GM10266 (cell line): ENCODE measurements around the gene INSL3.
A peak's percentile ranks its signal among the peaks of the same experiment; 100 is the strongest.

ENCODE experiments used
- DNase-seq: peaks from one replicate; pipeline ENCODE4 v3.0.0; 2012; ENCODE audit errors: extremely low spot score
- TF ChIP-seq, protein P1 (sequence below): IDR thresholded peaks from 2 replicates; pipeline ENCODE4 v1.5.1; 2012; ENCODE audit warnings: mild to moderate bottlenecking, low read depth; ENCODE audit not compliant: control insufficient read depth, insufficient read depth; ENCODE audit errors: missing control alignments

INSL3 gene

DNA sequence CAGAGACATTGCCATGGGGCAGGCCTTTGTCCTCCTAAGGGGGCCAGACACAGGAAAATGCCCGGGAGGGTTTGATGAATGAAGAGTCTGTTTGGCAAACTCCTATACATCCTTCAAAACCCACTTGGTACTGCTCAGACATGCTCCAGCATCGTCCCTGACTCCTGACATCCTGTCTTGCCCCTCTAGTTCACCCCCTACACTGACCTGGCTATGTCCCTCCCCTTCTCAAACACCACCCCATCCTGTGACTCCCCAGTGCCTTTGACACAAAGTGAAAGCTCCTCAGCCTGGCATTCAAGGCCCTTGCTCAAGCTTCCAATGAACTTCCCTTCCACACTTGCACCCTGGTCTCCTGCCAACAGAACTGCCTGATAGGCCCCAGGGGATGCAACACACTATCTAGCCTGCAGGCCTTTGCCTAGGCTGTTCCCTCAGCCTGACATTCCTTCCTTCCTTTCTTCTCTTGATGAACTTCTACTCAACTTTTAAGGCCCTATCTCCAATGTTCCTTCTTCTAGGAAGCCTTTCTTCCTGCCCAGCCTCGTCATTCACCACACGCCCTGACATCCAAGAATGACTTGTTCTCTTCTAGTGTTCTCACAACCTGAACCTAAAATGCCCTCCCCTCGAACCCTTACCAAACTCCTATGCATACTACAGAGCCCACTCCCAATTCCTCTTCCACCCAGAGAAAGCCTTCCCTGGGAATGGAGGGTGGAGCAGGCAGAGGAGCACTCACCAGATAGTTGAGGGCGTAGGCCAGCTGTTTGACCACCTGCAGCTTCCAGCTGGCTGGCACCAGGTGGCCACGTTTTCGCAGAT, 14.1 kb upstream of the INSL3 start:
- DNase-seq: no peak
- TF ChIP-seq, protein P1, sequence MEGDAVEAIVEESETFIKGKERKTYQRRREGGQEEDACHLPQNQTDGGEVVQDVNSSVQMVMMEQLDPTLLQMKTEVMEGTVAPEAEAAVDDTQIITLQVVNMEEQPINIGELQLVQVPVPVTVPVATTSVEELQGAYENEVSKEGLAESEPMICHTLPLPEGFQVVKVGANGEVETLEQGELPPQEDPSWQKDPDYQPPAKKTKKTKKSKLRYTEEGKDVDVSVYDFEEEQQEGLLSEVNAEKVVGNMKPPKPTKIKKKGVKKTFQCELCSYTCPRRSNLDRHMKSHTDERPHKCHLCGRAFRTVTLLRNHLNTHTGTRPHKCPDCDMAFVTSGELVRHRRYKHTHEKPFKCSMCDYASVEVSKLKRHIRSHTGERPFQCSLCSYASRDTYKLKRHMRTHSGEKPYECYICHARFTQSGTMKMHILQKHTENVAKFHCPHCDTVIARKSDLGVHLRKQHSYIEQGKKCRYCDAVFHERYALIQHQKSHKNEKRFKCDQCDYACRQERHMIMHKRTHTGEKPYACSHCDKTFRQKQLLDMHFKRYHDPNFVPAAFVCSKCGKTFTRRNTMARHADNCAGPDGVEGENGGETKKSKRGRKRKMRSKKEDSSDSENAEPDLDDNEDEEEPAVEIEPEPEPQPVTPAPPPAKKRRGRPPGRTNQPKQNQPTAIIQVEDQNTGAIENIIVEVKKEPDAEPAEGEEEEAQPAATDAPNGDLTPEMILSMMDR: no peak

DNA sequence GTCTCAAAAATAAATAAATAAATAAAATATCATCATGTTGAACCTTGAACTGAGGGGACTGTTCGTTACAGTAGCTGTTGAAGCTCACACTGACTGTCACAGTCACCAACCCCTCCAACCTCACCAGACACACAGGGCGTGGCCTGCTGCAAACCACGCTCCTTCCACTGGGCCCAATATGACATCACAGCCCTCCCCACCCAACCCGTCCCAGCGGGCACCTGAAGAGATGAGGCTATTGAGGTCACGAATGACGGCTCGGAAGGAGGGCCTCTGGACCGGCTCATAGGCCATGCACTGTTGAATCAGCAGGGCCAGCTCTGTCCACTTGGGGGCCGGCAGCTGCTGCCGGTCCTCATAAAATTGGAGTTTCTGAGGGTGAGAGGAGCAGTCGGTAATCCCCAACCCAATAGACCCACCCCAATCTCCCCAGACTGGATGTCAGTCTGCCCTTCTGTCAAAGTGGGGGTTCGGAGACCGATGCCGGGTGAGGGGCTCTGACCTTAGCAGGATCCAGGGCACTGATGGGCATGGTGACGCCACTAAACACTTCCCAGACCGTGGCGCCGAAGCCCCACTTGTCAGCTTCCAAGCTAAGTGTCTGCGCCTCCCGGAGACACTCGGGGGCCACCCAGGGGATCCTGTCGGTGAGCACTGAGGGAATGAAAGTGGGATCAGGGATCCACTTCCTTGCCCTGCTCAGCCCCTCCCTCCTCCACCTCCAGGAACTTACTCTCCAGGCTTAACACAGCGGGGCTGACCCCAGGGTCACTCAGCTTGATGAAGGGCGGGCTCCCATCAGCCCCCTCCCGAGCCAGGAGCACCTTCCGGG, 13.2 kb upstream of the INSL3 start:
- TF ChIP-seq, protein P1: no peak
- no peak for DNase-seq

- DNase-seq: no peak
- TF ChIP-seq, protein P1: no peak
Observed at GRCh38 chr19:17832443-17833208, 11.3 kb upstream of the INSL3 start.

DNA sequence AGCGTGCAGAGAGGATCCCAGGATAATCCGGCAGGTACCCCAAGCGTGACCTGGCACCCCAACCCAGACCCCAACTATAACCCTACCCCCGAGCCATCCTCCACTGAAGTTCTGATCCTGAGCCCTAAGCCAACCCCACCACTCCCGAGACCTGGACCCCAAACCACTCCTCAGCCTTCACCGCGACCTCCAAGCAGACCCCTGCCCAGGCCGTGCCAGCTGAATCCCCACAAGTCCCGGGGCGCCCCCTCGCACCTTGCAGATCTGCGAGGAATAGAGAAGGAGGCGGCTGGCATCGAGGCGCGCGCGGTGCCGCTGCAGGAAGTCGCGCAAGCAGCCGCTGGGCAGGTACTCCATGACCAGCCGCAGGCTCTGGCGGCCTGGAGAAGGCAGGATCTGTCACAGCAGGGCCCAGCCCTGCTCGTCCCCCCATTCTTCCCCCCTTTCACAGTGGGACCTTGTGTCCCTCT, 10.1 kb upstream of the INSL3 start:
- DNase-seq: no peak
- TF ChIP-seq, protein P1: no peak

- peak; percentile 68 for DNase-seq
- TF ChIP-seq, protein P1: no peak
Observed at GRCh38 chr19:17830567-17831418, 9.5 kb upstream of the INSL3 start.

GRCh38 chr19:17829855-17830566, 8.7 kb upstream of the INSL3 start:
- TF ChIP-seq, protein P1: no peak
- no peak for DNase-seq
